A673 (cell line): ENCODE results near the gene DNMBP. TPM values are rescaled to one million over a fixed set of nuclear protein-coding genes. Genes with fewer than 3 reads are reported as not detected.

Source experiments
- BruUV-seq: library from RNA; stranded (reverse); fragments of 400-500 nt; replicated peaks from 2 replicates; lab custom pipeline; 2021; lab: Mats Ljungman, UMichigan
- CTCF ChIA-PET: fragments of 300-600 bp; sonication (Branson Sonifier 250); formaldehyde crosslinking; loops from one replicate; lab custom pipeline; 2022; ENCODE audit warnings: antibody characterized with exemption; lab: Charles Lee
- POLR2A ChIA-PET: fragments of 300-600 bp; sonication (Branson Sonifier 250); formaldehyde crosslinking; loops from one replicate; lab custom pipeline; 2022; ENCODE audit warnings: antibody characterized with exemption; ENCODE audit not compliant: low non-redundant PET; lab: Charles Lee
- DNase-seq: peaks from one replicate; pipeline ENCODE4 v3.0.0-alpha.2; 2015; ENCODE audit warnings: low spot score
- H3K27ac ChIP-seq: fragments of 200-600 bp; sonication (generic); 2 replicates; pipeline ENCODE4 v1.5.1; 2016; ENCODE audit warnings: mixed run types, low read depth, mild to moderate bottlenecking, mixed read lengths, antibody characterized with exemption, low read length; ENCODE audit not compliant: poor library complexity, severe bottlenecking
- H3K27me3 ChIP-seq: fragments of 200-600 bp; sonication (generic); replicated peaks from 2 replicates; pipeline ENCODE4 v1.6.1; 2017; ENCODE audit warnings: mixed run types, low read depth, mild to moderate bottlenecking, mixed read lengths, antibody characterized with exemption, low read length; ENCODE audit not compliant: insufficient read depth, poor library complexity
- H3K36me3 ChIP-seq: fragments of 200-600 bp; sonication (generic); 2 replicates; pipeline ENCODE4 v1.6.1; 2016; ENCODE audit warnings: mixed run types, mild to moderate bottlenecking, mixed read lengths, antibody characterized with exemption, low read length; ENCODE audit not compliant: insufficient read depth, poor library complexity, severe bottlenecking
- H3K4me1 ChIP-seq: fragments of 200-600 bp; sonication (generic); 2 replicates; pipeline ENCODE4 v1.6.1; 2017; ENCODE audit warnings: mixed run types, mild to moderate bottlenecking, mixed read lengths, antibody characterized with exemption, low read length; ENCODE audit not compliant: insufficient read depth, poor library complexity, severe bottlenecking
- H3K4me3 ChIP-seq: fragments of 200-600 bp; sonication (generic); 2 replicates; pipeline ENCODE4 v1.5.1; 2016; ENCODE audit warnings: low read depth, mixed run types, mild to moderate bottlenecking, mixed read lengths, low read length; ENCODE audit not compliant: poor library complexity, severe bottlenecking
- H3K9me3 ChIP-seq: fragments of 200-600 bp; sonication (generic); 2 replicates; pipeline ENCODE4 v1.6.1; 2016; ENCODE audit warnings: mixed run types, low read depth, mild to moderate bottlenecking, mixed read lengths, antibody characterized with exemption, low read length; ENCODE audit not compliant: poor library complexity, severe bottlenecking
- CTCF ChIP-seq: fragments of 300-800, 200-600 bp; sonication (generic); conservative IDR thresholded peaks from 2 replicates; pipeline ENCODE4 v1.5.1; 2017; ENCODE audit warnings: low read depth, mild to moderate bottlenecking, antibody characterized with exemption, low read length, moderate library complexity, mixed read lengths
- EZH2 ChIP-seq: fragments of 200-600 bp; sonication (generic); IDR thresholded peaks from 2 replicates; pipeline ENCODE4 v1.6.1; 2017; ENCODE audit warnings: borderline replicate concordance, low read depth, mild to moderate bottlenecking, mixed read lengths, antibody characterized with exemption, low read length; ENCODE audit not compliant: poor library complexity, severe bottlenecking
- intact Hi-C: fragments of 100-400 bp; cut with micrococcal nuclease; formaldehyde crosslinking; loops from one replicate; pipeline ENCODE4 v1.10.0; 2022; ENCODE audit not compliant: unreplicated experiment
- total RNA-seq: library from RNA; stranded (reverse); gene quantifications from 2 replicates; pipeline ENCODE4 v1.2.3, GENCODE V29; 2021

The DNMBP gene
- total RNA-seq, 1 experiment from 2014 or later = 28.0 TPM

DNA sequence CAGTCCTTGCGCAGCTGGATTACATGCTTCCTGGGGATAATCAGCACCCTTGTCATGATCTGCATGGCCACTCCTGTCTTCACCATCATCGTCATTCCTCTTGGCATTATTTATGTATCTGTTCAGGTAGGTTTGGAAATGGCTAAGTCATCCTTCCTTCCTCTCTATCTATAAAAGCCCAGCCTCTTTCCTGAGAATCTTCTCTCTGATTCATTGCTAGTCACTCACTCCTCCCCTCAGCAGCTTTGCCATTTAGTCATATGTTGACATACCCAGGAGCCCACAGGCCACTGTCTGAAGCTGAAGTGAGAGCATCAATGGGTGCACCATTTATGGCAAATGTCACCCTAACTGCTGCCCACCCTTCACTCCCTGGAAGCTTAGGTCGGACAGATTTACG lies 175.3 kb downstream of the DNMBP start:
- CTCF ChIA-PET = no interaction called here
- no peak overlapping the region for H3K27ac ChIP-seq
- intact Hi-C loops = no loop called here

GRCh38 chr10:99832439-99832838 lies 177.3 kb downstream of the DNMBP start:
- Histone ChIP-seq H3K27me3 (no peaks in the 10 kb centered on the region), H3K4me1 (no peaks in the 10 kb centered on the region), H3K36me3 (no peaks in the 10 kb centered on the region), H3K27ac (no peak overlapping the region), H3K9me3 (no peaks in the 10 kb centered on the region), H3K4me3 (no peak overlapping the region)
- no peak for DNase-seq
- TF ChIP-seq CTCF = no peak
- TF ChIP-seq EZH2 = no peak
- CTCF ChIA-PET = no interaction called here
- no TSS peak for BruUV-seq
- POLR2A ChIA-PET = no interaction called here
- intact Hi-C loops = no loop called here

More for the DNA sequence above, 175.3 kb downstream of the DNMBP start:
- BruUV-seq = no TSS peak
- no peaks in the 10 kb centered on the region for H3K36me3 ChIP-seq
- POLR2A ChIA-PET = no interaction called here
- TF ChIP-seq CTCF = no peak
- no peak for TF ChIP-seq EZH2
- H3K9me3 ChIP-seq = no peaks in the 10 kb centered on the region
- H3K4me1 ChIP-seq = no peaks in the 10 kb centered on the region
- H3K4me3 ChIP-seq = no peak overlapping the region
- no peaks in the 10 kb centered on the region for H3K27me3 ChIP-seq
- no peak for DNase-seq

DNA sequence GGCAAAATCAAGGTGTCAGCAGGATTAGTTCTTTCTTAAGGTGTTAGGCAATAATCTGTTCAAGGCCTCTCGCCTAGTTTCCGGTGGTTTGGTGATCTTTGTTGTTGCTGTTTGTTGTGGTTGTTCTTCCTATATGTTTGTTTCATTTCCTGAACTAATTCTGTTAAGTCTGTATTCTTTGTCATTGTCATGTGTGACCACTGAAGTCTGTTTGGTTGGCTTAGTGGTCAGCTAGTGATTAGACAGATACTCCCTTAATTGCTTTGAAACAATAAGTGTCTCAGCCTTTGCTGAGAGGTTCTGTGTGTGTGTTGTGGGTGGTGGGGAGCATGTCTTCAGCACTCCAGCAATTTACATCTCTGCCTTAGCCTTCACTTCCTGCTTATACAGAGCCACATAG lies 181.3 kb downstream of the DNMBP start:
- intact Hi-C loops = no loop called here
- Histone ChIP-seq H3K27me3 (no peaks in the 10 kb centered on the region), H3K27ac (no peak overlapping the region), H3K4me3 (no peak overlapping the region), H3K4me1 (no peaks in the 10 kb centered on the region), H3K36me3 (no peaks in the 10 kb centered on the region), H3K9me3 (no peaks in the 10 kb centered on the region)
- DNase-seq = no peak
- no TSS peak for BruUV-seq
- POLR2A ChIA-PET = no interaction called here
- CTCF ChIA-PET = no interaction called here
- TF ChIP-seq EZH2 = no peak
- no peak for TF ChIP-seq CTCF
